K562 (cell line): Measurements from ENCODE around the gene CCM2. TPM values are rescaled to one million over a fixed set of nuclear protein-coding genes. Genes with fewer than 3 reads are reported as not detected.

ENCODE experiments used
- CTBP1 ChIP-seq: fragments of 450-650 bp; IDR thresholded peaks from 2 replicates; pipeline ENCODE4 v1.6.1; 2016; ENCODE audit warnings: borderline replicate concordance
- EWSR1 ChIP-seq: fragments of 450-650 bp; IDR thresholded peaks from 2 replicates; pipeline ENCODE4 v1.6.1; 2018; ENCODE audit warnings: borderline replicate concordance, mild to moderate bottlenecking, low read depth, moderate library complexity; ENCODE audit not compliant: partially characterized antibody
- FOXJ3 ChIP-seq: sonication (generic); formaldehyde crosslinking; IDR thresholded peaks from 2 replicates; pipeline ENCODE4 v1.4.0; 2020; ENCODE audit warnings: mild to moderate bottlenecking, missing genetic modification reagents
- HMGXB4 ChIP-seq: sonication (generic); formaldehyde crosslinking; IDR thresholded peaks from 2 replicates; pipeline ENCODE4 v1.8.1; 2023; ENCODE audit warnings: mild to moderate bottlenecking, missing genetic modification reagents
- IRF1 ChIP-seq: sonication (generic); formaldehyde crosslinking; IDR thresholded peaks from 2 replicates; pipeline ENCODE4 v1.8.0; 2022; ENCODE audit warnings: missing genetic modification reagents, mild to moderate bottlenecking, borderline replicate concordance
- KLF13 ChIP-seq: fragments of 450-650 bp; IDR thresholded peaks from 2 replicates; pipeline ENCODE4 v1.6.1; 2016; ENCODE audit warnings: missing genetic modification characterization, low read depth, mild to moderate bottlenecking, missing compliant biosample characterization, moderate library complexity, borderline replicate concordance
- LCOR ChIP-seq: sonication (generic); formaldehyde crosslinking; IDR thresholded peaks from 2 replicates; pipeline ENCODE4 v1.8.0; 2022; ENCODE audit warnings: mild to moderate bottlenecking, missing genetic modification reagents
- PYGO2 ChIP-seq: fragments of 450-650 bp; IDR thresholded peaks from 2 replicates; pipeline ENCODE4 v1.6.1; 2016; ENCODE audit warnings: mild to moderate bottlenecking, missing genetic modification characterization, moderate library complexity, missing compliant biosample characterization
- SMARCE1 ChIP-seq: fragments of 450-650 bp; IDR thresholded peaks from 2 replicates; pipeline ENCODE4 v1.7.1; 2016; ENCODE audit warnings: mild to moderate bottlenecking
- SMC3 ChIP-seq: conservative IDR thresholded peaks from 2 replicates; pipeline ENCODE4 v1.6.1; 2011; ENCODE audit warnings: low read depth, low read length, improper control_type of control experiment; ENCODE audit not compliant: insufficient read depth
- SP1 ChIP-seq: sonication (generic); formaldehyde crosslinking; IDR thresholded peaks from 2 replicates; pipeline ENCODE4 v1.8.1; 2022; ENCODE audit warnings: mild to moderate bottlenecking, missing genetic modification reagents
- SPI1 ChIP-seq: IDR thresholded peaks from 2 replicates; pipeline ENCODE4 v1.6.1; 2011; ENCODE audit warnings: low read depth, low read length, control low read depth, borderline replicate concordance
- SRSF1 ChIP-seq: fragments of 200-400 bp; formaldehyde crosslinking; IDR thresholded peaks from 2 replicates; pipeline ENCODE4 v1.6.1; 2017; ENCODE audit warnings: mild to moderate bottlenecking, low read depth, low read length, moderate library complexity
- ZKSCAN3 ChIP-seq: fragments of 250-450 bp; sonication (Bioruptor Pico); IDR thresholded peaks from 2 replicates; pipeline ENCODE4 v1.4.0; 2020
- ZNF24 ChIP-seq: fragments of 450-650 bp; IDR thresholded peaks from 2 replicates; pipeline ENCODE4 v1.6.1; 2016
- ZNF384 ChIP-seq: IDR thresholded peaks from 2 replicates; pipeline ENCODE4 v1.6.1; 2012; ENCODE audit warnings: low read depth, low read length, improper control_type of control experiment
- ZNF589 ChIP-seq: fragments of 200-800 bp; sonication (Bioruptor generic); IDR thresholded peaks from 2 replicates; pipeline ENCODE4 v1.6.1; 2016; ENCODE audit warnings: low read depth, missing genetic modification characterization, missing compliant biosample characterization
- ZSCAN29 ChIP-seq: fragments of 450-650 bp; IDR thresholded peaks from 2 replicates; pipeline ENCODE4 v1.6.1; 2017
- polyA plus RNA-seq, 8 experiments: library from polyadenylated mRNA; depleted of rRNA in 4 of 8; stranded (reverse) in 5 of 8; unstranded in 3 of 8; fragments of >200 nt; fragmentation: Nextera tagmentation in 2 of 8; fragmentation: Illumina TruSeq in 1 of 8; extraction: Ambion mirVana in 2 of 8; extraction: Trizol in 1 of 8; gene quantifications; 2 replicates each; pipeline versions ENCODE4 v1.2.1 to v1.2.3, GENCODE V29; 2011 to 2014; ENCODE audit warnings: inconsistent platforms in 1 of 8, missing spikeins in 1 of 8
- total RNA-seq, 7 experiments: library from RNA; depleted of rRNA in 6 of 7; stranded (reverse); fragments of >200 nt in 6 of 7; fragmentation: Illumina TruSeq in 2 of 7; extraction: Trizol in 2 of 7; gene quantifications; 2 replicates each; pipeline versions ENCODE4 v1.2.1 to v1.2.3, GENCODE V29; 2011 to 2021; ENCODE audit warnings: low replicate concordance in 1 of 7
- TF ChIP-seq, protein P1 (sequence below): sonication (generic); formaldehyde crosslinking; IDR thresholded peaks from 2 replicates; pipeline ENCODE4 v1.8.0; 2022; ENCODE audit warnings: missing genetic modification reagents, mild to moderate bottlenecking, moderate library complexity, borderline replicate concordance
- TF ChIP-seq, protein P2 (sequence below): sonication (generic); formaldehyde crosslinking; IDR thresholded peaks from 2 replicates; pipeline ENCODE4 v1.4.0; 2020; ENCODE audit warnings: mild to moderate bottlenecking, missing genetic modification reagents
- TF ChIP-seq, protein P3 (sequence below): IDR thresholded peaks from 2 replicates; pipeline ENCODE4 v1.6.1; 2011; ENCODE audit not compliant: insufficient read length; ENCODE audit errors: extremely low read depth

CCM2 gene
- total and polyA plus RNA-seq, 9 of the 15 experiments (the other 6 are each of a cell fraction or from before 2014, with no cell fraction given), result 0.41 to 38.6 (median 25.9) TPM

GRCh38 chr7:45111298-45112223, 111.6 kb downstream of the CCM2 start, which contains the start of gene TBRG4 (continued):
- TF ChIP-seq KLF13 (peak; percentile 61; the same call in 1 of the 2 replicates), SMARCE1 (peak; percentile 58), FOXJ3 (CRISPR knock-in tag) (no peak), PYGO2 (tag) (no peak), ZKSCAN3 (CRISPR knock-in tag) (no peak), ZSCAN29 (no peak), LCOR (CRISPR knock-in tag) (peak; percentile 93), CTBP1 (peak; percentile 84; the same call in 1 of the 2 replicates), EWSR1 (no peak), SP1 (CRISPR knock-in tag) (peak; percentile 96), IRF1 (CRISPR knock-in tag) (no peak), SMC3 (no peak), ZNF384 (no peak; the same call in 1 of the 2 replicates), ZNF24 (no peak; the same call in 1 of the 2 replicates), SRSF1 (no peak), SPI1 (no peak), ZNF589 (CRISPR knock-in tag) (0 out of 2 replicates have a peak, but pooled peaks have one; percentile 42), HMGXB4 (peak; percentile 64)
- TF ChIP-seq, protein P1, sequence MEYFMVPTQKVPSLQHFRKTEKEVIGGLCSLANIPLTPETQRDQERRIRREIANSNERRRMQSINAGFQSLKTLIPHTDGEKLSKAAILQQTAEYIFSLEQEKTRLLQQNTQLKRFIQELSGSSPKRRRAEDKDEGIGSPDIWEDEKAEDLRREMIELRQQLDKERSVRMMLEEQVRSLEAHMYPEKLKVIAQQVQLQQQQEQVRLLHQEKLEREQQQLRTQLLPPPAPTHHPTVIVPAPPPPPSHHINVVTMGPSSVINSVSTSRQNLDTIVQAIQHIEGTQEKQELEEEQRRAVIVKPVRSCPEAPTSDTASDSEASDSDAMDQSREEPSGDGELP (CRISPR knock-in tag), result peak; percentile 93
- TF ChIP-seq, protein P2, sequence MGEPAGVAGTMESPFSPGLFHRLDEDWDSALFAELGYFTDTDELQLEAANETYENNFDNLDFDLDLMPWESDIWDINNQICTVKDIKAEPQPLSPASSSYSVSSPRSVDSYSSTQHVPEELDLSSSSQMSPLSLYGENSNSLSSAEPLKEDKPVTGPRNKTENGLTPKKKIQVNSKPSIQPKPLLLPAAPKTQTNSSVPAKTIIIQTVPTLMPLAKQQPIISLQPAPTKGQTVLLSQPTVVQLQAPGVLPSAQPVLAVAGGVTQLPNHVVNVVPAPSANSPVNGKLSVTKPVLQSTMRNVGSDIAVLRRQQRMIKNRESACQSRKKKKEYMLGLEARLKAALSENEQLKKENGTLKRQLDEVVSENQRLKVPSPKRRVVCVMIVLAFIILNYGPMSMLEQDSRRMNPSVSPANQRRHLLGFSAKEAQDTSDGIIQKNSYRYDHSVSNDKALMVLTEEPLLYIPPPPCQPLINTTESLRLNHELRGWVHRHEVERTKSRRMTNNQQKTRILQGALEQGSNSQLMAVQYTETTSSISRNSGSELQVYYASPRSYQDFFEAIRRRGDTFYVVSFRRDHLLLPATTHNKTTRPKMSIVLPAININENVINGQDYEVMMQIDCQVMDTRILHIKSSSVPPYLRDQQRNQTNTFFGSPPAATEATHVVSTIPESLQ (CRISPR knock-in tag), result peak; percentile 51; the same call in 1 of the 2 replicates
- TF ChIP-seq, protein P3, sequence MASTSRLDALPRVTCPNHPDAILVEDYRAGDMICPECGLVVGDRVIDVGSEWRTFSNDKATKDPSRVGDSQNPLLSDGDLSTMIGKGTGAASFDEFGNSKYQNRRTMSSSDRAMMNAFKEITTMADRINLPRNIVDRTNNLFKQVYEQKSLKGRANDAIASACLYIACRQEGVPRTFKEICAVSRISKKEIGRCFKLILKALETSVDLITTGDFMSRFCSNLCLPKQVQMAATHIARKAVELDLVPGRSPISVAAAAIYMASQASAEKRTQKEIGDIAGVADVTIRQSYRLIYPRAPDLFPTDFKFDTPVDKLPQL, result no peak
